Activated T-helper 17 cell treated with anti-CD3 and anti-CD28 coated beads, Interleukin-2, amount 50 U/mL, for 72 hours (primary cell): ENCODE data around the gene TLR10. TPM values are rescaled to one million over a fixed set of nuclear protein-coding genes. Genes with fewer than 3 reads are reported as not detected.

ENCODE experiments used
- ATAC-seq: fragments of 150-1000 bp; cut with Tn5 transposase; replicated peaks from 2 replicates; pipeline ENCODE4 v1.10.0; 2021; ENCODE audit warnings: mild to moderate bottlenecking, moderate library complexity
- H3K27ac Mint-ChIP-seq: one replicate; pipeline ENCODE4 v1.8.0; 2022; ENCODE audit warnings: mixed read lengths
- H3K27me3 Mint-ChIP-seq: one replicate; pipeline ENCODE4 v1.8.0; 2022; ENCODE audit warnings: mixed read lengths
- H3K36me3 Mint-ChIP-seq: one replicate; pipeline ENCODE4 v1.8.0; 2022; ENCODE audit warnings: low read depth, mild to moderate bottlenecking, mixed read lengths
- H3K4me1 Mint-ChIP-seq: one replicate; pipeline ENCODE4 v1.8.0; 2022; ENCODE audit warnings: mixed read lengths
- H3K4me3 Mint-ChIP-seq: one replicate; pipeline ENCODE4 v1.8.0; 2022; ENCODE audit warnings: mild to moderate bottlenecking, mixed read lengths
- H3K9me3 Mint-ChIP-seq: one replicate; pipeline ENCODE4 v1.8.0; 2022; ENCODE audit warnings: mixed read lengths
- total RNA-seq, 2 donors: library from RNA; stranded (reverse); gene quantifications; one replicate each; pipeline ENCODE4 v1.2.3, GENCODE V29; 2022

Gene TLR10
- total RNA-seq, 2 donors from 2014 or later: 0.19 TPM; not detected in 1

- no peak for ATAC-seq
- H3K36me3 Mint-ChIP-seq: no peaks in the 10 kb centered on the region
- no peaks in the 10 kb centered on the region for H3K4me1 Mint-ChIP-seq
- no peak overlapping the region for H3K27ac Mint-ChIP-seq
- H3K27me3 Mint-ChIP-seq: peaks cover 11% of the 10 kb centered on the region
- H3K4me3 Mint-ChIP-seq: no peak overlapping the region
- H3K9me3 Mint-ChIP-seq: no peaks in the 10 kb centered on the region
Observed at GRCh38 chr4:38738940-38739803, 43.6 kb downstream of the TLR10 start.

- Mint-ChIP-seq H3K36me3 (no peaks in the 10 kb centered on the region), H3K9me3 (no peaks in the 10 kb centered on the region), H3K27me3 (no peaks in the 10 kb centered on the region), H3K4me3 (no peak overlapping the region), H3K27ac (no peak overlapping the region), H3K4me1 (no peaks in the 10 kb centered on the region)
- ATAC-seq: no peak
Observed at GRCh38 chr4:38735870-38736269, 46.9 kb downstream of the TLR10 start.

GRCh38 chr4:38734911-38735310 lies 47.9 kb downstream of the TLR10 start:
- Mint-ChIP-seq H3K4me1 (no peaks in the 10 kb centered on the region), H3K4me3 (no peak overlapping the region), H3K27me3 (no peaks in the 10 kb centered on the region), H3K9me3 (no peaks in the 10 kb centered on the region), H3K36me3 (no peaks in the 10 kb centered on the region), H3K27ac (no peak overlapping the region)
- ATAC-seq: no peak

GRCh38 chr4:38734446-38734845 lies 48.3 kb downstream of the TLR10 start:
- ATAC-seq: no peak
- Mint-ChIP-seq H3K27me3 (no peaks in the 10 kb centered on the region), H3K36me3 (no peaks in the 10 kb centered on the region), H3K9me3 (no peaks in the 10 kb centered on the region), H3K27ac (no peak overlapping the region), H3K4me1 (no peaks in the 10 kb centered on the region), H3K4me3 (no peak overlapping the region)

- no peak overlapping the region for H3K27ac Mint-ChIP-seq
- no peaks in the 10 kb centered on the region for H3K4me1 Mint-ChIP-seq
- ATAC-seq: no peak
Observed at GRCh38 chr4:38733663-38734062, 49.1 kb downstream of the TLR10 start.

GRCh38 chr4:38730830-38731646 lies 51.8 kb downstream of the TLR10 start:
- H3K4me3 Mint-ChIP-seq: peak overlapping the region; percentile 23
- H3K4me1 Mint-ChIP-seq: no peaks in the 10 kb centered on the region
- no peaks in the 10 kb centered on the region for H3K27me3 Mint-ChIP-seq
- ATAC-seq: peak; percentile 82
- no peaks in the 10 kb centered on the region for H3K36me3 Mint-ChIP-seq
- no peaks in the 10 kb centered on the region for H3K9me3 Mint-ChIP-seq
- H3K27ac Mint-ChIP-seq: no peak overlapping the region

More at GRCh38 chr4:38733663-38734062, 49.1 kb downstream of the TLR10 start:
- no peak overlapping the region for H3K4me3 Mint-ChIP-seq
- no peaks in the 10 kb centered on the region for H3K27me3 Mint-ChIP-seq
- no peaks in the 10 kb centered on the region for H3K9me3 Mint-ChIP-seq
- H3K36me3 Mint-ChIP-seq: no peaks in the 10 kb centered on the region

GRCh38 chr4:38730493-38730829 lies 52.3 kb downstream of the TLR10 start:
- ATAC-seq: no peak
- Mint-ChIP-seq H3K27me3 (no peaks in the 10 kb centered on the region), H3K9me3 (no peaks in the 10 kb centered on the region)

GRCh38 chr4:38728631-38729141 lies 54.1 kb downstream of the TLR10 start:
- no peak overlapping the region for H3K4me3 Mint-ChIP-seq
- ATAC-seq: no peak
- H3K27me3 Mint-ChIP-seq: no peaks in the 10 kb centered on the region
- H3K9me3 Mint-ChIP-seq: no peaks in the 10 kb centered on the region
- no peaks in the 10 kb centered on the region for H3K36me3 Mint-ChIP-seq
- H3K27ac Mint-ChIP-seq: no peak overlapping the region
- no peaks in the 10 kb centered on the region for H3K4me1 Mint-ChIP-seq

More at GRCh38 chr4:38730493-38730829, 52.3 kb downstream of the TLR10 start:
- Mint-ChIP-seq H3K4me3 (peak overlapping the region; percentile 23), H3K36me3 (no peaks in the 10 kb centered on the region), H3K4me1 (no peaks in the 10 kb centered on the region), H3K27ac (no peak overlapping the region)

GRCh38 chr4:38724475-38724808 lies 58.3 kb downstream of the TLR10 start:
- Mint-ChIP-seq H3K27me3 (no peaks in the 10 kb centered on the region), H3K4me3 (no peak overlapping the region), H3K27ac (no peak overlapping the region), H3K9me3 (no peaks in the 10 kb centered on the region), H3K36me3 (no peaks in the 10 kb centered on the region), H3K4me1 (no peaks in the 10 kb centered on the region)
- ATAC-seq: no peak

- no peaks in the 10 kb centered on the region for H3K27me3 Mint-ChIP-seq
- no peaks in the 10 kb centered on the region for H3K4me1 Mint-ChIP-seq
- no peaks in the 10 kb centered on the region for H3K36me3 Mint-ChIP-seq
- H3K27ac Mint-ChIP-seq: no peak overlapping the region
- no peaks in the 10 kb centered on the region for H3K9me3 Mint-ChIP-seq
- H3K4me3 Mint-ChIP-seq: no peak overlapping the region
- ATAC-seq: no peak
Observed at GRCh38 chr4:38723726-38724474, 58.9 kb downstream of the TLR10 start.

- Mint-ChIP-seq H3K9me3 (no peaks in the 10 kb centered on the region), H3K27me3 (no peaks in the 10 kb centered on the region), H3K36me3 (no peaks in the 10 kb centered on the region)
Observed at GRCh38 chr4:38723114-38723513, 59.7 kb downstream of the TLR10 start.

More at GRCh38 chr4:38723114-38723513, 59.7 kb downstream of the TLR10 start:
- H3K4me3 Mint-ChIP-seq: no peak overlapping the region
- no peak overlapping the region for H3K27ac Mint-ChIP-seq
- ATAC-seq: no peak
- H3K4me1 Mint-ChIP-seq: no peaks in the 10 kb centered on the region

Other genes starting within 250 kb of the TLR10 start
- gene KLF3, start 118.8 kb downstream of the TLR10 start, total RNA-seq: 1 to 10 TPM; 4.3 to 5.5 TPM
- 1 to 10 TPM; 2.1 to 5.9 TPM for gene TLR1, start 21.8 kb upstream of the TLR10 start, total RNA-seq
- 1 to 10 TPM; 2.7 to 3.0 TPM for gene TLR6, start 73.8 kb upstream of the TLR10 start, total RNA-seq
- gene FAM114A1, start 84.8 kb upstream of the TLR10 start, total RNA-seq: 1 to 10 TPM in 1 of 2 donors, under 1 TPM in 1; 0.35 to 1.5 TPM
- 10 to 100 TPM; 25.7 to 37.9 TPM for gene TMEM156, start 249.4 kb upstream of the TLR10 start, total RNA-seq